ENCODE data around the gene IQCE.
"Not testable (repeated sequence)": the region's sequence is repeated elsewhere in the genome, so short reads cannot be mapped to it uniquely, and the experiment has no call there.

The IQCE gene

DNA sequence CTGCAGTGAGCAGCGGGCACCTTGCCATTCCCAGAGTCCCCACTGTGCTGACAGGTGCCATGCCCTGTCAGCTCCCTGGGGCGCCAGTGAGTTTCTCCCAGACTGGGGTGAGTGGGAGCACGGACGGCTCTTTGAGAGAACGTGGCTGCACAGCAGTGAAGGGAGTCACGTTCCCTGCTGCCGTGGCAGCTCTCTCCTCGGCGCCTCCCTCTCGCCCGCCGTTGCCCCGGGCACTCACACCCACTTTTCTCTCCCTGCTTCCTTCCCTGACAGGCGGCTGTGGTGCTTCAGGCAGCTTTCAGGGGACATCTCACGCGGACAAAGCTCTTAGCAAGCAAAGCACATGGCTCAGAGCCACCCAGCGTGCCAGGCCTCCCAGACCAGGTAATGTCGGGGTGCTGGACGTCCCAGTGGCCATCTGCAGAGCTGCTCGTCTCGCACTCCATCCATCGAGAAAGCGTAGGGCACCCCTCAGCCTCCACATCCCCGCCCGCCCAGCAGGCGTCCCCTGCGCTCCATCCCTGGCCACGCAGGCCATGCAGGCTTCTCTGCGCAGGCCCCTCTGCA is 45.9 kb downstream of the IQCE start:
- no peak for DNase-seq

DNA sequence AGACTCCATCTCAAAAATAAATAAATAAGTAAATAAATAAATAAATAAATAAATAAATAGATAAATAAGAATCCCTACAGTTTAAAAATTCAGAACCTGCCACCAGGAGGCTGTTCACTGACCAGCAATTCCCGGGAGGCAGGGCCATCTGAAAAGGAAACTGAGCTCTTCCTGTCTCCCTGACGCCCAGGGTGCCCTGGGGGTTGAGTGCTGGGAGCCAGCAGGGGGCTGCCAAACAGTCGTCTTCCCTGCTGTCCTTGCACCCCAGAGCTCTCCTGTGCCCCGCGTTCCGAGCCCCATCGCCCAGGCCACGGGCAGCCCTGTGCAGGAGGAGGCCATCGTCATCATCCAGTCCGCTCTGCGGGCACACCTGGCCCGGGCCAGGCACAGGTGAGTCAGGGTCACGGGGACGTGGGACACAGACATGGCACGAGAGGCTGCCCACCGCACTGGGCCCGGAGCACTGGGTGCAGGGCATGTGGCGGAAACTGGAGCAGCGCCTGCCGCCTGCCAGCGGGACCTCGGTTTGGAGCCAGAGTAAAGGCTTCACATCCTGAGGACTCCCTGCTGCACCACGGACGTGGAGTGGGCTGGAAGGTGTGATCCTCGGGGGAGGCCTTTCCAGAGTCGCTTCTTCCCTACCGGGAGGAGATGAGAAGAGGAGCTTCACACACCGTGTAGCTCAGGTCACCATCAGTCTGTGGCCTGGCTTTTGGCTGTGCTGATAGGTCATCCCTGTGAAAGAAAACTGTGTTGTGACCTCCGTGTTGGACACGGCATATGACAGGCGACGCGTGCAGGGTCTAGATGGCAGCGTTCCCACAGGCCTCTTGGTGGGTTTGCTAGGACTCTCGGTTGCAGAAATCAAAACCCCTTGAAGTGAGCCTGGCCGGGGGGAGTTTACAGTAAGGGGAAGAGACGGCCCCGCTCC is 47.1 kb downstream of the IQCE start:
- no peak for DNase-seq

- DNase-seq = no peak
Measured at GRCh38 chr7:2606539-2606936, 47.8 kb downstream of the IQCE start.

DNA sequence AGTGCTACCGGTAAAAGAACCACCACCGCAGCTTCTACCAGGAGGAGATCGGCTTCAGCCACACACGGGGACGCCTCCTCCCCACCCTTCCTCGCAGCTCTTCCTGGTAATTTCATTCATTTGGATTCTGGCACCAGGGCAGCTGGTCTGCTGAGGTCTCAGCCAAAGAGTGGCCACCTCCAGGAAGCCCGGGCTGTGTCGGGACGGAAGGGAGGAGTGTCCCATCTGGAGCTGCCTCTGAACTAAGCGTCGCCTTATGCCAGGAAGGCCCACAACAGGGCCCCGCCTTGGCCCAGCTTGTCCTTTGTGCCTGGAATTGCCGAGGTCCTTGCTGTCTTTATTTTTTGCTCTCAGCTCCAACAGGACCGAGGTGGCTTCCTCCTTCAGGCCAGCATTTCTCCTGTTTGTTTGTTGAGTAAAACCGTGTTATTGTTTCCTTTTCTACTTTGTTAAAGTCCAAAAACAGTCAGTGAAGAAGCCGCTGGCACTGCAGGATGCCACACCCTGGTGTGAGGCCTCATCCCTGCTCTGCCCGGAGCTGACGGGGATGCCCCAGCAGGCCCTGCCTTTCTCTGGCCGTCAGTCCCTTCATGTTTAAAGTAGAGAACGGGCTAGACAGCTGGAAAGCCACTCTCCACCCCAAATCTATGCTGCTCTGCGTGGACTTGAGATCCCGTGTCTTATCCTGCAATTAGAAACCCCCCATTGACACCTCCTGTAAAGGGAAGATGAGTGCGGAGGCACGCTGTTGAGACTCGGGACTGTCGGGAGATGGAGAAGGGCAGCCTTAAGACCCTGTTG is 48.5 kb downstream of the IQCE start:
- no peak for DNase-seq

GRCh38 chr7:2607923-2608904 is 49.4 kb downstream of the IQCE start:
- no peak for DNase-seq

DNA sequence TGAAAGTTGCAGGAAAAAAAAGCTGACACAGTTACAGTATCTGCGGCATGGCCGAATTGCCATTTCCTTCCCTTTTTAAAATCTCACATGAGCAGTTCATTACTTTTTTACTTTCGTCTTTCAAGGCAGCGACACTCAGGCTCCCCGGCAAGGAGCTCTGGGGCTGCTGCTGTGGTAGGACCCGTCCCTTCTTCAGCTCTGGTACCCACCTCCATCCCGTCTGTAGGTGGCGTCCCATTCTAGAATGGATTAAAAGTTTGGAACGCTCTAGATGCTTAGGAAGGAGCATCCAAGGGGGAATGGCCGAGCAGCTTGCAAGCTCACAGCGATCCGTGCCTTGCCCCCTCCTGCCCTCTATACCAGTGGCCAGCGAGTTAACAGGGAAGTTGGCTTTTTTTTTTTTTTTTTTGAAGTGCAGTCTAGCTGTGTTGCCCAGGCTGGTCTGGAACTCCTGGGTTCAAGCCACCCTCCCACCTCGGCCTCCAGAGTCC is 50.2 kb downstream of the IQCE start:
- DNase-seq = no peak

GRCh38 chr7:2609646-2610045 is 50.9 kb downstream of the IQCE start:
- DNase-seq = not testable (repeated sequence)

- no peak for DNase-seq
Measured at GRCh38 chr7:2610466-2610865, 51.7 kb downstream of the IQCE start.

GRCh38 chr7:2610898-2611297 is 52.1 kb downstream of the IQCE start:
- no peak for DNase-seq

DNA sequence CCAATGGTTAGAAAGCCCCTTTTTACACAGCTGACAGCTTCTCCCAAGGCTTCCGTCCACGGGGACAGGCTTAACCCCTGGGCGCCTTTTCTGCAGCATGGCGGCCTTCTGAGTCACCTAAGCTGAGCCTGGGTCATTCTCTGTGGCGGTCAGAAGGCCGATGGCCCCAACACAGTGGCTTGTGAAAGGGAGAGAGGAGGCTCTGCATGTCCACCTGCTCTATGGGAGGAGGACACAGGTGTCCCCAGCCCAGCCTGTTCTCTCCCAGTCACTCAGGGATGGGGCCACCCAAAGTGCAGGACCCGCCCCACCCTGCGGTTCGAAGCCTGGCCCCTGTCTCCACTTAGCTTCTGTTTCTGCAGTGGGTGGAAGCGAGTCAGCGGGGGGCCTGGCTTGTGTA is 52.6 kb downstream of the IQCE start:
- DNase-seq = no peak

- DNase-seq = no peak
Measured at GRCh38 chr7:2611922-2612321, 53.1 kb downstream of the IQCE start.

DNA sequence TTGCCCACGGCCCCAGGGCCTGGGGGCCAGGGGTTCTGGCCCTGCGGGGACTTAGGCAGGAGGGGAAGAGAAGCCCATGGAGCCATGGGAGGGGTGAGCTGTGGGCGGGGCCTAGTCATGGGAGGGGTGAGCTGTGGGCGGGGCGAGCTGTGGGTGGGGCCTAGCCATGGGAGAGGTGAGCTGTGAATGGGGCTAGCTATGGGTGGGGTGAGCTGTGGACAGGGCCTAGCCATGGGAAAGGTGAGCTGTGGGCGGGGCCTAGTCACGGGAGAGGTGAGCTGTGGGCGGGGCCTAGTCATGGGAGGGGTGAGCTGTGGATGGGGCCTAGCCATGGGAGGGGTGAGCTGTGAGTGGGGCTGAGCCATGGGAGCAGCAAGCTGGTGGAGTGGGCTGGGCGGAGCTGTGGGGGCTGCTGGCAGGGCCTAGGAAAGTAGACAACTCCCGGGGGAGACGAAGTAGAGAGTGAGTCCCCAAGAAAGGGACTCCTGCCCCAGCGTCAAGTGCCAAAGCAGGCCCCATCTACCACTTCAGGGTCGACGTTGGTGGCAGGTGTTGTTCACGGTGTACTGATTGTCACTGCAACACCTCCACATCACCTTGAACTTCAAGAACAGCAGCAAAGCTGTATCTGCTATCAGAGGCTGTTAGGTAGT is 53.8 kb downstream of the IQCE start:
- no peak for DNase-seq

GRCh38 chr7:2613098-2613930 is 54.5 kb downstream of the IQCE start:
- DNase-seq = no peak

GRCh38 chr7:2613931-2614600 is 55.3 kb downstream of the IQCE start:
- DNase-seq = peak; percentile 36

GRCh38 chr7:2614631-2615330 is 56.0 kb downstream of the IQCE start:
- no peak for DNase-seq

DNA sequence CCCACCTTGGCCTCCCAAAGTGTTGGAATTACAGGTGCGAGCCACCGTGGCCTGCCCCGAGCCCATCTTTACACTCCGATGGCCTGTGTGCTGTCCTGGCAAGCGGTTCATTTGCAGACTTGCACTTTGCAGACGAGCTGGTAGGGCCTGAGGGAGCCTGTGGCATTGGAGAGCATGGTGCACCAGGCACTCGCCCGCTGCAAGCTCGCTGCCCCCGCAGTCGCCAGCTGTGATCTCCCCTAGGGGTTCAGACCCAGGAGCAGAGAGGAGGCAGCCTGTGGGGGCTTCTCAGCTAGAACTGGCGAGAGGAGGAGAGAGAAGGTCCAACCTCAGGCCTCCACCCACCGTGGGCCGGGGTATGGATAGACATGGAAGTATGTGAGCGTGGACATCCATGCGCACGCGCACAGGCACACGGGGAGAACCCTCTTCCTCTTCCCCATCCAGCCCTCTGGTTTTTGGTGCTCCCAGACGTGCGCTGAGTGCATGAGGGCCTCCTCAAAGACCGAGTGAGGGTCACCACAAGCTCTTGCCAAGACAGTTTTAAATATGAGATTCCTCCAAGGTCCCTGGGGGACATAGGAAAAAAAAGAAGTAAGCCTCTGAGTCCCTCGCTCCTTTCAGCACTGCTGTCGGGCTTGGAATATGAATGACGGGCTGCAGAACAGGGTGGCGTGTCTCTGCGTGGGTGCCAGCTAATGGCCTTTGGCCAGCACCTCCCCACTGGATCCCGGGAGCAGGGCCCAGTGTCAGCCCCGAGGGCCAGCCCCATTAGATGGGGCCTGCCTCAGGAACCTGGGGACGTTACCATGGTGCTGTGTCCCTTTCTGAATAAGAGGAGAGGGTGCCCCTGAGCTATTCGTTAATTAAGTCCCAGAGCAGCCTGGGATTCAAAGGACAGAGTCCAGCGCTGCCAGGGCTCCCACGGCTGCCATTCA is 57.9 kb downstream of the IQCE start:
- peak; percentile 75 for DNase-seq

DNA sequence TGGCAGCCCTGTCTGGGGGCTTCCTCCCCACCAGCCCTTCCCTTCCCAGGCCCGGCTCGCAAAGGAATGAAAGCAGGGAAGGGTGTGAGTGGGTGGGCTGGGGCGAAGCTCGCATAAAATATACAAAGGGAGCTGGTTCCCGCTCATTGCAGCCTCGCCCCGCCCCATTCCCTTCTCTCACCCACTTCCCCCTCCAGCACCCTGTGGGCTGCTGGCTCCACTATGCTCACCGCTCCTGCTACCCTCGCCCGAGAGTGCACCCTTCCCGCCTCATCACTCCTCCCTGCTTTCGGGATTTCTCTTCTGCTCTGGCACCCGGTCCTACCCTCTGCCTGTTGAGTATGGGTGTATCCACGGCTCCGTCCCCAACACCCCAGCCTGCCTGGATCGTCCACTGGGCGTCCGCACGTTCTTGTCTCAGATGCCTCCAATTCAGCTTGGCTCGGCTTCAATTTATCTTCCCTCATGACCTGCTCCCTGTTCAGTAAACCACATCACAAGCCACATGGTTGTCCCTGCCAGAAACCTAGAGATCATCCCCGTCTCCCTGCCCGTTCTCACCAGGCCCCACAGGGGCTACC is 58.6 kb downstream of the IQCE start:
- no peak for DNase-seq

- DNase-seq = no peak
Measured at GRCh38 chr7:2619116-2619515, 60.3 kb downstream of the IQCE start.

All from midbrain (tissue), 1 donor.